Stimulated activated naive B cell treated with anti-CD40 and anti-IgM and Interleukin-4, amounts not matched to agents 10 μg/mL and 1 μg/mL and 100 μg/mL, for 72 hours (primary cell): ENCODE data around the gene MRPS35.
A peak's percentile ranks its signal among the peaks of the same experiment; 100 is the strongest.

Experiments
- ATAC-seq, 2 donors: fragments of 150-1000 bp; cut with Tn5 transposase; replicated peaks; 2 replicates each; pipeline ENCODE4 v1.10.0; 2021; ENCODE audit warnings: moderate library complexity in 1 of 2
- DNase-seq: peaks from one replicate; pipeline ENCODE4 v3.0.0; 2021
- H3K27ac Mint-ChIP-seq: one replicate; pipeline ENCODE4 v1.8.0; 2022; ENCODE audit warnings: mild to moderate bottlenecking, mixed read lengths
- H3K27me3 Mint-ChIP-seq, 2 donors: one replicate each; pipeline ENCODE4 v1.8.0; 2022; ENCODE audit warnings: mixed read lengths in 2 of 2
- H3K36me3 Mint-ChIP-seq, 2 donors: one replicate each; pipeline ENCODE4 v1.8.0; 2022; ENCODE audit warnings: mixed read lengths in 2 of 2, mild to moderate bottlenecking in 1 of 2
- H3K4me1 Mint-ChIP-seq, 2 donors: one replicate each; pipeline ENCODE4 v1.8.0; 2022; ENCODE audit warnings: mixed read lengths in 2 of 2, mild to moderate bottlenecking in 1 of 2
- H3K4me3 Mint-ChIP-seq, 2 donors: one replicate each; pipeline ENCODE4 v1.8.0; 2022; ENCODE audit warnings: mild to moderate bottlenecking in 2 of 2, mixed read lengths in 2 of 2, moderate library complexity in 1 of 2
- H3K9me3 Mint-ChIP-seq, 2 donors: one replicate each; pipeline ENCODE4 v1.8.0; 2022; ENCODE audit warnings: mixed read lengths in 2 of 2, mild to moderate bottlenecking in 1 of 2

MRPS35 gene

DNA sequence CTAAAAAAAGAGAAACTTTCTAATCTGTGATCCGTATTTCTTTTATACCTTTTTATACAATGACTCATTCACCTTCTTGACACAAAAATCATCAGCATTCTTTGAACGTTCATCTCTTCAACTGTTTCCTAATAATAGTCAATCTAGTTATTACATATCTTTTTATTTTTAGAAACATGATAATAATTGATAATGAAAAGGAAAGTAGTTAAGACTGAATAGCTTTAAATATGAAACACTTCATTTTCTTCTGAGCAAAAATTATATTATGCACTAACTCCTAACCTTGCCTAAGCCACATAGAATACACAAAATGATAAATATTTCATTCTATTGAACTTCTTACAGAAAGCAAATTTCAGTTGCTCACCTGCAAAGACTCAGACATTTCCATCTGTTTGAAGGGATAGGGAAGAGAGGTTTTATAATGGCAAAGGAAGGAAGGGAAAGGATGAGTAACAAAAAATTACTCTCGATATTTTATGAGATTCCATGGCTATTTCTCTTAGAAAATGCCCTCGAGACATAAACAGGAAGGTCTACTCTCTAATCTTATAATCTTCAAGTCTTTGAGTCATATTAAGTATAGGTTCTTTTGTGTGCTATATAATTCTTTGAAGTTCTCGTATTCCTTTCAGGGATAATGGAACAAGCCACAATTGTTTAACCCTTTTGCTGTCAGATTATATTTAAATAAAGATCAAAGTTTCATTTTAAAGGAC, 61.9 kb downstream of the MRPS35 start:
- ATAC-seq: no peak
- Mint-ChIP-seq H3K4me3 (no peak overlapping the region), H3K27ac (no peak overlapping the region), H3K36me3 (no peaks in the 10 kb centered on the region), H3K27me3 (no peaks in the 10 kb centered on the region), H3K9me3 (no peaks in the 10 kb centered on the region), H3K4me1 (no peaks in the 10 kb centered on the region)
- no peak for DNase-seq

DNA sequence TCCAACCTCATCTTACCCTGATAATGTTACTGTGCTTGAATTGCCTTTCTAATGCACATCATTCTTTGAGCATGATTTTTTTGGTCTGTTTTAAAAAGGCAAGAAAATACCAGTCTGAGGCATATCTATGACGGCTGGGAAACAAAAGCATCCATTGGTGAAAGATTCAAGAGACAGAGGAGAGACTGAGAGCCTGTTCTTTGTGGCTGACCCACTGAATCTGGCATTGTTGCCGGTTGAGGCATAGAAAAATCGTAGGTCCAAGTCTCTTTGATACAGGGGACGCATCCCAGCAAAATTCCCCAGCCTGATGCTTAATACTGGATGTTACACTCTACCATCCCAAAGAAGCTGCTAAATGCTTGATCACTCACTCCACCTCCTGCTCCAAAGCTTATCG, 66.5 kb downstream of the MRPS35 start:
- H3K36me3 Mint-ChIP-seq: peaks cover 0 to 4% of the 10 kb centered on the region in 2 donors
- peaks cover 13 to 21% of the 10 kb centered on the region in 2 donors for H3K4me1 Mint-ChIP-seq
- H3K27me3 Mint-ChIP-seq: no peaks in the 10 kb centered on the region
- ATAC-seq (no peak), DNase-seq (no peak)
- no peaks in the 10 kb centered on the region for H3K9me3 Mint-ChIP-seq
- no peak overlapping the region for H3K27ac Mint-ChIP-seq
- no peak overlapping the region for H3K4me3 Mint-ChIP-seq

DNA sequence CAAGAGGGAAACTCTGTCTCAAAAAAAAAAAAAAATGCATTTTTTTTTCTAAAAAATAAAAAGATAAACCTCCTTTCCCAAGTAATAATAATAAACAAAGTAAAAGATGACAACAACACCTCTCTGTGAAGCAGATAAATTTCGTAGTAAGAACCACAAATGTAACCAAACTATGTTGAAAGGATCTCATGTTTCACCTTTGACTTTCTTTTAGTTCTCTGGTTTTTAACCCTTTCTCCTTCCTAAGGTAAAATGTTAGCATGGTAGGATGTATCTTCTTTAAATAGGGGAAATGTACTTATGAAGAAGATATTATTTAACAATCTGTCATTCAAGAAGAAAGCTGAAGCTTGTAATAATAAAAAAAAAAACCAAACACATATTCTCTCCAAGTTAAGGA, 67.6 kb downstream of the MRPS35 start:
- Mint-ChIP-seq H3K9me3 (no peaks in the 10 kb centered on the region), H3K4me1 (peaks cover 15 to 21% of the 10 kb centered on the region in 2 donors), H3K36me3 (peaks cover 6 to 7% of the 10 kb centered on the region in 2 donors), H3K27ac (no peak overlapping the region), H3K27me3 (no peaks in the 10 kb centered on the region), H3K4me3 (no peak overlapping the region)
- DNase-seq (no peak), ATAC-seq (no peak)

DNA sequence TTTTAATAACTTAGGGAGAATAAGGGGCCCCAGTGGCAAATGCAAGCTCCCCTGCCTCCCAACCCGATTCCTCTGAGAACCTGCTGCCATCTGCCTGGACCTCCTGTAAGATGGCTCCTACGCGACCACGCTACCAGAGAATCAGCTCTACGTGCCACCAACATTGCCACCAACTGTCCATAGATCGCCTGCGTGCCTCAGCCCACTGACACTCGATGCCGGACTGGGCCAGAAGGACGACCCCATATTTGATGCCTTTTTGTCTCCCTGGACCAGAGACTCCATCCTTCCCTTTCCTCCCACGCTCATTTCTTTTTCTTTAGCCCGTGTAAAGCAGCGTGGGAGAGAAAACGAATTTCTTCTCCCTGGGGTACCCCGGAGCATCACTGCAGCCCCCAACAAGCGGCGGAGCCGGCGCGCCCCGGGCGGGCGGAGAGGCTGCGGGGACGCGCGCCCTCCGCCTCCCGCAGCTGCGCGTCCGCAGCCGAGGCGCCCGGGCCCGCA, 68.8 kb downstream of the MRPS35 start:
- Mint-ChIP-seq H3K36me3 (peaks cover 7 to 13% of the 10 kb centered on the region in 2 donors), H3K27ac (peak overlapping the region; percentile 85), H3K27me3 (no peaks in the 10 kb centered on the region), H3K4me1 (peaks cover 15 to 21% of the 10 kb centered on the region in 2 donors), H3K4me3 (peak overlapping the region; percentile 82 to 85), H3K9me3 (no peaks in the 10 kb centered on the region)
- ATAC-seq: peak; percentile 29 to 57
- peak; percentile 31 for DNase-seq

DNA sequence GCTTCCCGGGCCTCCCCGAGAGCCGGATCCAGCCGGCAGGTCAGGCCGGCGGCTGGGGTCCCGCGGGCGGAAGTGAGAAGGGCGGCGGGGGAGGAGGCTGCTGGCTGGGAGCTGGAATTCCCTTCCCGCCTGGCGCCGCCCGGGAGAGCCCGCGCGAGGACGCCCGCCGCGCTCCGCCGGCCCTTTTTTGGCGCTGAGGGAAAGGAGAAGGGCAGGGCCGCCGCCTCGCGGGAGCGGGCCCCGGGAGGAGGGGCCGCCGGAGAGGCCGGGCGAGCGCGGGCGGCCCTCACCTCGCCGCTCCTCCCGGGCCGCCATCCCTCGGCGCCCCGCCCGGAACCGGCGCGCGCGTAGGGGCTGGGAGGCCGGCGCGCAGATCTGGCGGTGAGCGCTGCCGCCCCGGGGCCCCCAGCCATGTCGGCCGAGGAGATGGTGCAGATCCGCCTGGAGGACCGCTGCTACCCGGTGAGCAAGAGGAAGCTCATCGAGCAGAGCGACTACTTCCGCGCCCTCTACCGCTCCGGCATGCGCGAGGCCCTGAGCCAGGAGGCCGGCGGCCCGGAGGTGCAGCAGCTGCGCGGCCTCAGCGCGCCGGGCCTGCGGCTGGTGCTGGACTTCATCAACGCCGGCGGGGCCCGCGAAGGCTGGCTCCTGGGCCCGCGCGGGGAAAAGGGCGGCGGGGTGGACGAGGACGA, 69.4 kb downstream of the MRPS35 start, which contains the start of the genes KLHL42 and MANSC4:
KLHL42 (plus strand) TSS at position 314 of the 692 bp plus-strand sequence; CDS start at position 412, 98 bp downstream.
MANSC4 (minus strand) TSS at position 317 of the 692 bp plus-strand sequence. CDS start 8,960 bp downstream, outside the sequence.
- peak within 1 kb of the TSS; percentile 85 for H3K27ac Mint-ChIP-seq
- H3K36me3 Mint-ChIP-seq: peaks cover 11 to 18% of the 10 kb centered on the region in 2 donors
- peak within 1 kb of the TSS; percentile 82 to 85 for H3K4me3 Mint-ChIP-seq
- peaks cover 15 to 21% of the 10 kb centered on the region in 2 donors for H3K4me1 Mint-ChIP-seq
- peak; percentile 67 for DNase-seq
- peak; percentile 85 to 88 for ATAC-seq
- no peaks in the 10 kb centered on the region for H3K27me3 Mint-ChIP-seq
- H3K9me3 Mint-ChIP-seq: no peaks in the 10 kb centered on the region

DNA sequence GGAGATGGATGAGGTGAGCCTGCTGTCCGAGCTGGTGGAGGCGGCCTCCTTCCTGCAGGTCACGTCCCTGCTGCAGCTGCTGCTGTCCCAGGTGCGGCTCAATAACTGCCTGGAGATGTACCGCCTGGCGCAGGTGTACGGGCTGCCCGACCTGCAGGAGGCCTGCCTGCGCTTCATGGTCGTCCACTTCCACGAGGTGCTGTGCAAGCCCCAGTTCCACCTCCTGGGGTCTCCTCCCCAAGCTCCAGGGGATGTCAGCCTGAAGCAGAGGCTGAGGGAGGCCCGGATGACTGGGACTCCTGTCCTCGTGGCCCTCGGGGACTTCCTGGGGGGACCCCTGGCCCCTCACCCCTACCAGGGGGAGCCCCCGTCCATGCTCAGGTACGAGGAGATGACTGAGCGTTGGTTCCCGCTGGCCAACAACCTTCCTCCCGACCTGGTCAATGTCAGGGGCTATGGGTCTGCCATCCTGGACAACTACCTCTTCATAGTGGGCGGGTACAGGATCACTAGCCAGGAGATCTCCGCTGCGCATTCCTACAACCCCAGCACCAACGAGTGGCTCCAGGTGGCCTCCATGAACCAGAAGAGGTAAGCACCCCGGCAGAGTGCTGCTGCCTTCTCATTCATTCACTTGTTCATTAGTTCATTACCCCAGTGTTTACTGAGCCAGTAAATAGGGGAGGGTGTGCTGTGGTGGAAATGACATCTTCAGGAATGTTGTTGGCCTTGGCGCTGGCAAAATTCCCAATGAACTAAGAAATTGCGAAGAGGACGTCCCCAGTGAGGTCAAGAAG, 70.2 kb downstream of the MRPS35 start:
- ATAC-seq (peak; percentile 48 to 50), DNase-seq (peak; percentile 8)
- peaks cover 14 to 22% of the 10 kb centered on the region in 2 donors for H3K36me3 Mint-ChIP-seq
- H3K4me3 Mint-ChIP-seq: peak overlapping the region; percentile 82 to 85
- no peaks in the 10 kb centered on the region for H3K9me3 Mint-ChIP-seq
- peaks cover 17 to 25% of the 10 kb centered on the region in 2 donors for H3K4me1 Mint-ChIP-seq
- H3K27me3 Mint-ChIP-seq: no peaks in the 10 kb centered on the region
- H3K27ac Mint-ChIP-seq: peak overlapping the region; percentile 71

DNA sequence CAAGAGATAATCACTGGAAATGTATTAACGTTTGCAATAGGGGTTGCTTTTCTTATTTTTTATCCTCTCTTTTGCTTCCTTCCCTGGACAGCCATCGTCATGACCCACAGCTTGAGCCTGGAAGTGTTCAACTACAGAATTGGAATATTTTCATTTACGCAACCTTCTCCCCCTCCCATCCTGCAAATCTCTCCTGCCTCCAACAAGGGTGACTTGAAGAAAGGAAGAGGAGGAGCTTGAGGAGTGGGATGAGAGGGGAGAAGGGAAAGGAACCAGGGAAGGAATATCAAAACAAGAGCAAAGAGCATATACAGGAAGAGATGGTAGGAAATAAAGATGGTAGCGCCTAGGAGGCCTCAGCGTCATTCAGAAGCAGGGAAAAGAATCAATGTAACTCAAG, 71.0 kb downstream of the MRPS35 start:
- H3K27me3 Mint-ChIP-seq: no peaks in the 10 kb centered on the region
- peak overlapping the region in 1 of 2 donors; percentile 13 for H3K4me3 Mint-ChIP-seq
- DNase-seq (no peak), ATAC-seq (no peak)
- H3K9me3 Mint-ChIP-seq: no peaks in the 10 kb centered on the region
- H3K27ac Mint-ChIP-seq: no peak overlapping the region
- peaks cover 17 to 25% of the 10 kb centered on the region in 2 donors for H3K4me1 Mint-ChIP-seq
- peaks cover 14 to 29% of the 10 kb centered on the region in 2 donors for H3K36me3 Mint-ChIP-seq

DNA sequence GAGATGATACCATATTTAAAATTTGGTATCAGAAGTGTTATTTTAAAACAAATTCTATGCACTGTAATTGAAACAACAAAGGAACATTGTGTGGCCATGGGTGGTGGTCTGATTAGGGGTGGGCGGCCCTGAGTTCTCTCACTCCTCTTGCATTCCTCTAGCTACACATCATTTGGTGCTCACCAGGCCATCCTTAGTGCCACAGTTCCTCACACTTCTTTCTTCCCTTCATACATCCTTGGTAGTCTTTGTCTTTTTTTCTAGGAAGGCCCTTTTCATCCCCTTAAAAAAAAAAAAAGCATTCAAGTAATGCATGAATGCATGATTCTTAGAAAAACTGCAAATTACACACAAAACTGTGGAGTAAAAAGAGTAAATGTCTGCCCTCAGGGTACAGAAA, 71.8 kb downstream of the MRPS35 start:
- no peak for ATAC-seq
- Mint-ChIP-seq H3K4me3 (no peak overlapping the region), H3K4me1 (peaks cover 17 to 25% of the 10 kb centered on the region in 2 donors), H3K27ac (no peak overlapping the region), H3K36me3 (peaks cover 14 to 29% of the 10 kb centered on the region in 2 donors), H3K9me3 (no peaks in the 10 kb centered on the region), H3K27me3 (no peaks in the 10 kb centered on the region)
- no peak for DNase-seq

DNA sequence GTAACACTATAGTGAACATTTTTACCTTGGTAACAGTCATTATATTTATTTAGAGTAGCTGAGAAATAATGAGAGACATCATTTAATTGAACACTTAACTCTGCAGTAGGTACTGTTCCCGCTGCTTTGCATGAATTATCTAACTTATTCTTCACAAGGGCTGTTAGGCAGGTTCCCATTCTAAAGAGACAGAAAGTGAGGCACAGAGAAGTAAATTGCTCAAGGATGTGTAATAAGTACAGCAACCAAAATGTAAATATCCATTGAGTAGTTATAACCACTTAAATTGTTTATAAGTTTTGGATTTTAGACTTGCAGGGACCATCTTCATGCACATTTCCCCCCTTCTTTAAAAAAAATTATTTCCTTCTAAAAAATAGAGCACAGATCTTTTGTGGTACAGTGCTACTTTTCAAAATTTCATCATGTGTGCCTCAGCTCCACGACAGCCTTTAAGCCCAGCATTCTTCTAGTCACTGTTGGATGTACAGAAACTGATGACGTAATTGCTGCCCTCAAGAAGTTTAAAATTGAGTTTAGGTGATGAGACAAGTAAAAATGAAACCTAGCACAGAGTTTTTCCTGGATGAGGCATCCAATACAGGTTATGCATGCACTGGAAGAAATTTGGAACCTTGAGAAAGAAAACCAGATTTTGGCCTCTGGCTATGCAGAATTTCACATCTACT, 75.4 kb downstream of the MRPS35 start:
- H3K9me3 Mint-ChIP-seq: no peaks in the 10 kb centered on the region
- peaks cover 11 to 15% of the 10 kb centered on the region in 2 donors for H3K4me1 Mint-ChIP-seq
- H3K27ac Mint-ChIP-seq: no peak overlapping the region
- no peak overlapping the region for H3K4me3 Mint-ChIP-seq
- ATAC-seq (no peak), DNase-seq (no peak)
- no peaks in the 10 kb centered on the region for H3K27me3 Mint-ChIP-seq
- peaks cover 21 to 41% of the 10 kb centered on the region in 2 donors for H3K36me3 Mint-ChIP-seq

DNA sequence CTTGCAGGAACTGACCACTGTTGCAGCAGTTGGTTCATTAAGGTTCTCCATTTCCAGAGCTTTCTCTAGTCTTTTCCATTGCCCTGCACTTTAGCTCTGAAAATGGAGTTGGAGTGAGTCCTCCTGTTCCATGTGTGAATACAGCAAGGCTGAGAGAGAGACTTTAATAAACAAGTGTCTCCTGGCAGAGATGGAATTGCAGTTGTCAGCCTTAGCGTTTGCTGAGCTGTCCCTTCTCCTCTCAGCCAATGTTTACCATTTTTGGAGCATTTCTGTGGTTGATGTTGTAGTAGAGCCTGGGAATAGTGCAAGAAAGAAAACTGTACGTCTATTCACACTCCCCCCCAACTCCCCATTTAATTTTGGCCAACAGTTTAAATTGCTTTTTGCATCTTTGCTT, 76.9 kb downstream of the MRPS35 start:
- Mint-ChIP-seq H3K27me3 (no peaks in the 10 kb centered on the region), H3K27ac (no peak overlapping the region), H3K9me3 (no peaks in the 10 kb centered on the region), H3K36me3 (peaks cover 23 to 50% of the 10 kb centered on the region in 2 donors), H3K4me3 (no peak overlapping the region), H3K4me1 (peaks cover 3 to 4% of the 10 kb centered on the region in 2 donors)
- DNase-seq (no peak), ATAC-seq (no peak)

DNA sequence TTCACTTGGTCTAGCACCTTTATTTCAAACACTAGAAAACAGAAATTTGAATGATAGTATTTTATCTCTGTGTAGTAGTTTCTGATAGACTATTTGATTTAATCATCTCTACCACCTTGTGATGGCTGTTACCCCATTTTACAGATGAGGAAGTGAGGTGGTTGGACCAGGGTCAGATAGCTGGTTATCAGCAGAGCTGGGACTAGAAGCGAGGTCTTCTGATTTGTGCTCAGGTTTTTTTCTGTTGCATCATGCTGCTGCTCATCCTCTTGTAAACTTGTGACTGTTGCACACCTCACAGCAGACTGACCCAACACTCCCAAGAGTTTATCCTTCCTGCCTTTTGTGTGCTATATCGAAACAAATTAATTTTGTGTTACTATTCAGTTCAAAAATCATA, 79.5 kb downstream of the MRPS35 start:
- H3K36me3 Mint-ChIP-seq: peaks cover 28 to 52% of the 10 kb centered on the region in 2 donors
- DNase-seq (no peak), ATAC-seq (no peak)
- peaks cover 4% of the 10 kb centered on the region in 2 donors for H3K4me1 Mint-ChIP-seq
- H3K27me3 Mint-ChIP-seq: no peaks in the 10 kb centered on the region
- H3K27ac Mint-ChIP-seq: no peak overlapping the region
- H3K9me3 Mint-ChIP-seq: no peaks in the 10 kb centered on the region
- no peak overlapping the region for H3K4me3 Mint-ChIP-seq

DNA sequence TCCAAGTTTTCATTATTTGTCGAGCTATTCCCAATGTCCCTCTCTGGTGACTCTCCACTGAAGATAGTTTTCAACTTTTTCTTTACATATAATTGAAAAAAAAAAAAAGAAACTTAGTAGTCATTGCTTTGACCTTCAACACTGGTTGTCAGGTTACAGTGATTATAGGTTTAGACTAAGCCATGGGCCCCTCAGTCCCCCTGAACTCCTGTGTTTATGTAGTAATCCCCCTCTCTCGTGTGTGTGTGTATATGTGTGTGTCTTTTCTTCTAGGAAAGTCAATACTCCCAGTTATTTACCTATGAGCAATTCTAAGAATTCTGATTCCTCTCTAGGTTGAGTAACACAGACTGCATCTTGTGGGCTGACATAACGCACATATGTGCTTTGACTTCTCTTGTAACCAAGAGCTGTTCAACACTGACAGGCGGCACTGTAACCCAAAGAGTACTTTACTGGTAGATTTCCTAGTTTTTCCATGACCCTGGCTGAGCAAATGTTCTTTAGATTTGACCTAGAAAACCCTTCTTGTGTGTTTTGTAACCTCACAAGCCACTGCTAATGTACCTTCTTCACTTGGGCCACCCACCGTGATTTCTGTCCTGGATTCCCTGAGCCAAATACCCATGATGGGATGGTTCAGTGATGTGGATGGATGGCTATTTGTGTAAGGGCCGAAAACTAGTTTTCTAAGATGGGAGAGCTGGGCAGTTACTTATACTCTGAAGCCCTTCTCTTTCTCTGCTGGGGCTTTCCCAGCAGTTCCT, 84.4 kb downstream of the MRPS35 start:
- H3K4me3 Mint-ChIP-seq: no peak overlapping the region
- H3K36me3 Mint-ChIP-seq: peaks cover 34 to 47% of the 10 kb centered on the region in 2 donors
- H3K9me3 Mint-ChIP-seq: no peaks in the 10 kb centered on the region
- H3K27ac Mint-ChIP-seq: no peak overlapping the region
- H3K27me3 Mint-ChIP-seq: no peaks in the 10 kb centered on the region
- no peak for ATAC-seq
- DNase-seq: no peak
- H3K4me1 Mint-ChIP-seq: peaks cover 0 to 1% of the 10 kb centered on the region in 2 donors

DNA sequence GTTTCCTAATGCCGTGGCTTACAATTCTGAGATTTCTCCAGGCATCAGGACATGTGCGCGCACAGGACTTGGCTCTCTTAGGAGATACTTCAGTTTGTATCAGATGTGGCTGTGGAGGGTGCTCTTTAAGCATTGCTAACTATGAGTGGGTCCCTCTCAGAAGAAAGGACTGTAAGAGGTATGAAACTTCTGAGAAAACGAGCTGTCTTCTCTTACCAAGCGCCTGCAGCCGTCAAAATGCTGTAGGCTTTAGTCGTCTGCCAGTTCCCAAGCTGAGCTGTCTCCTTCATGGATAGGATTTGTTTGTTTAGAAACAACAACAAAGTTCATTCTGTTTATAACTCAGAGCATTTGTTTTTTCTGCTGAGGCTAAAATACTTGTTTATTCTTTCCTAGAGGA, 85.5 kb downstream of the MRPS35 start:
- Mint-ChIP-seq H3K27ac (no peak overlapping the region), H3K36me3 (peaks cover 37 to 50% of the 10 kb centered on the region in 2 donors), H3K4me3 (no peak overlapping the region), H3K27me3 (no peaks in the 10 kb centered on the region), H3K4me1 (peaks cover 0 to 1% of the 10 kb centered on the region in 2 donors), H3K9me3 (no peaks in the 10 kb centered on the region)
- no peak for ATAC-seq
- no peak for DNase-seq
